ENCODE measurements around the gene VPS35. TPM values are rescaled to one million over a fixed set of nuclear protein-coding genes. Genes with fewer than 3 reads are reported as not detected.

Gene VPS35
- total and polyA plus RNA-seq, 10 of the 15 experiments (the other 5 are each of a cell fraction or from before 2014, with no cell fraction given): 28.5 to 125 (median 60.6) TPM

DNA sequence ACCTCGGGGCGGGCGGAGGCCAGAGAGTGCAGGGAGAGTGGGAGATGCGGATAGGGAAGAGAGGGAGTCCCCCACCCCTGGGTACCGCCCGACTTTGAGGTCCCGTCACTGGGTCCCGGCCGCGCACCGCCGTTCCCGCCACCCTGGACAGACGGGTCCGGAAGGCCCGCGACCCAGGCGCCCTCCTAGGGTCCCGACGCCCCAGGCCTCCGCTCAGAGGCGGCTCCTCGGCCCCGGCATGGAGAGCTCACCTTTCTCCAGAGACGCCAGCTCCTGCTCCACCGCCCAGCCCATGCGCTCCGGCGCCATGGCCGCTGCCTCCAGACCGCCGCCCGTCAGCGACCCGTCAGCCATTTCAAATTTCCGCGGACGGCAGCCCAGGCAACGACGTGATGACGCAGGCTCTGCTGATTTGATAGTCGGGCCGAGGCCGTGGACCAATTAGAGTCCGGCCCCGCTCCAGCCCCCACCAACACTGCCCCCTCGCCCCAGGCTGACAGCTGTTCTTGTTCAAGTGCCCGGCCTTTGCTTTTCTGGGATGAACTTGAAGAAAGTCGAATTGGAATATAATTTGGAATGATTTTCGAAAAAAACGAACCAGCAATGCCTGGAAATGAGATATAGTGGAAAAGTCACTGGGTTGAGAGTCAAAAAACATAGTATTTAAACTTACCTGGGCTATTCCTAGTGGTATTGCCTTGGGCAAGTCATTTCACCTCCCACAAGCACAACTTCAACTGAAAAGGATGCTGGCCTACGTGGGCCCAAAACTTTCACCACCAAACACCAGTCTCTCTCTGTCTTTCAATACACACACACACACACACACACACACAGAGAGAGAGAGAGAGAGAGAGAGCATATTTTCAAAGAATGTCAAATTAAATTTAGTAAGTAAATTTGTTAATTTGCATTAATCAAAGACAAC lies 67.7 kb downstream of the VPS35 start, which contains the start of gene SHCBP1 (continued):
- TF ChIP-seq, protein P1, sequence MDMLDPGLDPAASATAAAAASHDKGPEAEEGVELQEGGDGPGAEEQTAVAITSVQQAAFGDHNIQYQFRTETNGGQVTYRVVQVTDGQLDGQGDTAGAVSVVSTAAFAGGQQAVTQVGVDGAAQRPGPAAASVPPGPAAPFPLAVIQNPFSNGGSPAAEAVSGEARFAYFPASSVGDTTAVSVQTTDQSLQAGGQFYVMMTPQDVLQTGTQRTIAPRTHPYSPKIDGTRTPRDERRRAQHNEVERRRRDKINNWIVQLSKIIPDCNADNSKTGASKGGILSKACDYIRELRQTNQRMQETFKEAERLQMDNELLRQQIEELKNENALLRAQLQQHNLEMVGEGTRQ (IDR thresholded peaks at IDR 0.05; ENCODE audit: borderline replicate concordance, low read depth, low read length): no peak
- no peak for TF ChIP-seq EED (IDR thresholded peaks at IDR 0.05; ENCODE audit: low read depth)
- TF ChIP-seq CBX3 (IDR thresholded peaks at IDR 0.05; ENCODE audit: borderline replicate concordance, low read depth): no peak
- TF ChIP-seq POLR2AphosphoS2 (IDR thresholded peaks at IDR 0.05; ENCODE audit: low read depth, low read length): no peak
- no peak for TF ChIP-seq ATF2 (IDR thresholded peaks at IDR 0.05; ENCODE audit: low read length)
- no peak for TF ChIP-seq ZBED1 (IDR thresholded peaks at IDR 0.05; ENCODE audit: borderline replicate concordance)
- TF ChIP-seq CBFB (IDR thresholded peaks at IDR 0.05; ENCODE audit: low read depth): peak; percentile 33; the same call in 1 of the 2 replicates
- TF ChIP-seq RFX5 (IDR thresholded peaks at IDR 0.05; ENCODE audit: low read depth, low read length): peak; percentile 72; the same call in 1 of the 2 replicates
- TF ChIP-seq KAT2A (conservative IDR thresholded peaks at IDR 0.05; ENCODE audit: control insufficient read depth, low read depth, low read length): no peak
- TF ChIP-seq NBN (IDR thresholded peaks at IDR 0.05): 0 out of 2 replicates have a peak, but pooled peaks have one; percentile 28

Measured in GM12878 (cell line).